Activated CD8-positive, alpha-beta memory T cell treated with anti-CD3 and anti-CD28 coated beads, Interleukin-2, amount 10 ng/mL, durations not matched to agents 7 days and 5 days (primary cell): Measurements from ENCODE around the gene ASTN1. TPM values are rescaled to one million over a fixed set of nuclear protein-coding genes. Genes with fewer than 3 reads are reported as not detected.

ENCODE experiments used
- ATAC-seq: fragments of 150-1000 bp; cut with Tn5 transposase; one replicate; pipeline ENCODE4 v1.10.0; 2021; ENCODE audit warnings: moderate library complexity
- CTCF ChIA-PET: fragments of 350-600 bp; sonication (Branson Sonifier 250); formaldehyde crosslinking; loops from one replicate; lab custom pipeline; 2021; ENCODE audit warnings: antibody characterized with exemption; lab: Charles Lee
- DNase-seq: peaks from one replicate; pipeline ENCODE4 v3.0.0-alpha.2; 2020
- H3K27ac Mint-ChIP-seq: one replicate; pipeline ENCODE4 v1.8.0; 2021; ENCODE audit warnings: mild to moderate bottlenecking, mixed read lengths
- H3K27me3 Mint-ChIP-seq: one replicate; pipeline ENCODE4 v1.8.0; 2021; ENCODE audit warnings: mixed read lengths
- H3K36me3 Mint-ChIP-seq: one replicate; pipeline ENCODE4 v1.8.0; 2021; ENCODE audit warnings: mild to moderate bottlenecking, mixed read lengths
- H3K4me1 Mint-ChIP-seq: one replicate; pipeline ENCODE4 v1.8.0; 2021; ENCODE audit warnings: mixed read lengths
- H3K4me3 Mint-ChIP-seq: one replicate; pipeline ENCODE4 v1.8.0; 2021; ENCODE audit warnings: mild to moderate bottlenecking, moderate library complexity, mixed read lengths
- H3K9me3 Mint-ChIP-seq: one replicate; pipeline ENCODE4 v1.8.0; 2022; ENCODE audit warnings: low read depth, mixed read lengths
- total RNA-seq, 2 experiments: library from RNA; stranded (reverse); gene quantifications; one replicate each; pipeline ENCODE4 v1.2.3, GENCODE V29; 2021

ASTN1 gene
- total RNA-seq, 2 experiments from 2014 or later = not detected

DNA sequence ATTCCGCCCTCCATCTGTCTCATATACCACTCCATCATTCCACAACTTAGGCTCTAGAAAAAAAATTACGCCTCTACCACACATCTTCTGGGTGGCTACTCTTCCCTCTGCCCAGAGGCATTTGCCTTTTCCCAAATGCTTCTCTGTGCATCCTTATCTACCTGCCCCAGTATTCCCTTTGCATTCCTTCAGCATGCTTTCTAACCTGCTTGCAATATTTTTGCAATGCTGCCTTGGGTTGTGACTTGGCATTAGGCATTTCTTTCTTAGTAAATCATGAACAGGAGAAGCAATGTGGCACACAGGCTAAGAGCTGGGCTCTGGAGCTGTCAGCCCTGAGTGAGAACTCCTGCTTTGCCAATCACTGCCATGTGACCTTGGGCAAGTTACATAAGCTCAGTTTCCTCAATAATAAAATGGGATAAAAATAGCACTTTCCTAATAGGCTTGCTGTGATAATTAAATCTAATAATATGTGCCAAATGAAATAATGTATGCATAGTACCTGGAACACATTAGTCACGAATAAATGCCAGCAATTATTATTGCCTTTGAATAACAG lies 276.0 kb downstream of the ASTN1 start:
- no peak for ATAC-seq

DNA sequence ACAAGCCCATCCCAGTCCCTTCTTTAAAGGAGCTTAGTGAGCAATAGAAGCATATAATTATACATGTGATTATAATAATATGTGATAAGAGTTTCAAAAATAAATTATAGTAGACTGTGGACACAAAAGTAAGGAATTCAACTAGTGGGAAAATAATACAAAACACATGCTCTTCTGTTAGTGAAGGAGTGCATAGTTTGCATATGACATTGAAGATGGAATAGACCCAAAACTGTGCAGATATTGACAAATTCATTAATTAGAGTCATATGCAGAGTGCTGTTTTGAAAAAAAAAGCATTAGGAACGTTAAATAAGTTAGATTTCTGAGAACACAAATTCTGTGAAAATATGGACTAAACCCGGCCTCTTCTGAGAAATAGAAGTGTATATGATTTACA lies 278.8 kb downstream of the ASTN1 start:
- Mint-ChIP-seq H3K27me3 (no peaks in the 10 kb centered on the region), H3K9me3 (no peaks in the 10 kb centered on the region), H3K36me3 (no peaks in the 10 kb centered on the region), H3K27ac (no peak overlapping the region), H3K4me3 (no peak overlapping the region), H3K4me1 (no peaks in the 10 kb centered on the region)
- CTCF ChIA-PET = no interaction called here
- no peak for DNase-seq
- ATAC-seq = no peak

More for the DNA sequence above, 276.0 kb downstream of the ASTN1 start:
- no peak for DNase-seq
- Mint-ChIP-seq H3K4me3 (no peak overlapping the region), H3K27ac (no peak overlapping the region), H3K4me1 (no peaks in the 10 kb centered on the region), H3K36me3 (no peaks in the 10 kb centered on the region), H3K9me3 (no peaks in the 10 kb centered on the region), H3K27me3 (no peaks in the 10 kb centered on the region)
- CTCF ChIA-PET = no interaction called here

- Mint-ChIP-seq H3K4me1 (no peaks in the 10 kb centered on the region), H3K36me3 (no peaks in the 10 kb centered on the region), H3K9me3 (no peaks in the 10 kb centered on the region), H3K27ac (no peak overlapping the region), H3K27me3 (no peaks in the 10 kb centered on the region), H3K4me3 (no peak overlapping the region)
- ATAC-seq (no peak), DNase-seq (no peak)
- CTCF ChIA-PET = no interaction called here
Measured at GRCh38 chr1:176885341-176885740, 279.2 kb downstream of the ASTN1 start.

- no peaks in the 10 kb centered on the region for H3K9me3 Mint-ChIP-seq
- no peaks in the 10 kb centered on the region for H3K36me3 Mint-ChIP-seq
- H3K4me1 Mint-ChIP-seq = no peaks in the 10 kb centered on the region
- H3K4me3 Mint-ChIP-seq = no peak overlapping the region
- no peaks in the 10 kb centered on the region for H3K27me3 Mint-ChIP-seq
- DNase-seq (no peak), ATAC-seq (no peak)
- CTCF ChIA-PET = no interaction called here
- H3K27ac Mint-ChIP-seq = no peak overlapping the region
Measured at GRCh38 chr1:176884911-176885310, 279.6 kb downstream of the ASTN1 start.

- H3K36me3 Mint-ChIP-seq = no peaks in the 10 kb centered on the region
- no peaks in the 10 kb centered on the region for H3K9me3 Mint-ChIP-seq
- H3K27ac Mint-ChIP-seq = no peak overlapping the region
- no peaks in the 10 kb centered on the region for H3K27me3 Mint-ChIP-seq
- no peaks in the 10 kb centered on the region for H3K4me1 Mint-ChIP-seq
- no peak for ATAC-seq
- CTCF ChIA-PET = no interaction called here
- H3K4me3 Mint-ChIP-seq = no peak overlapping the region
- DNase-seq = no peak
Measured at GRCh38 chr1:176884286-176884685, 280.2 kb downstream of the ASTN1 start.

GRCh38 chr1:176880955-176881595 lies 283.4 kb downstream of the ASTN1 start:
- CTCF ChIA-PET = interaction anchor here (0.8 to 2.2 kb wide), 3 partner anchors 14 to 509 kb away, joined by 3 to 11 read pairs (median 3); no protein-coding TSS in a partner anchor
- Mint-ChIP-seq H3K27ac (no peak overlapping the region), H3K4me3 (no peak overlapping the region), H3K9me3 (no peaks in the 10 kb centered on the region), H3K36me3 (no peaks in the 10 kb centered on the region), H3K27me3 (no peaks in the 10 kb centered on the region), H3K4me1 (no peaks in the 10 kb centered on the region)
- DNase-seq = peak; percentile 50
- no peak for ATAC-seq

- no peaks in the 10 kb centered on the region for H3K27me3 Mint-ChIP-seq
- H3K4me3 Mint-ChIP-seq = no peak overlapping the region
- H3K27ac Mint-ChIP-seq = no peak overlapping the region
- no peak for DNase-seq
- no peaks in the 10 kb centered on the region for H3K9me3 Mint-ChIP-seq
- no peak for ATAC-seq
- CTCF ChIA-PET = interaction anchor here (0.8 to 2.2 kb wide), 4 partner anchors 15 to 507 kb away, joined by 3 to 11 read pairs (median 3); no protein-coding TSS in a partner anchor
- no peaks in the 10 kb centered on the region for H3K36me3 Mint-ChIP-seq
- H3K4me1 Mint-ChIP-seq = no peaks in the 10 kb centered on the region
Measured at GRCh38 chr1:176879784-176880620, 284.5 kb downstream of the ASTN1 start.

- H3K27ac Mint-ChIP-seq = no peak overlapping the region
- DNase-seq (no peak), ATAC-seq (no peak)
- H3K4me1 Mint-ChIP-seq = no peaks in the 10 kb centered on the region
- H3K27me3 Mint-ChIP-seq = no peaks in the 10 kb centered on the region
- CTCF ChIA-PET = interaction anchor here (2.2 kb wide), 1 partner anchor 319 kb away, joined by 11 read pairs; no protein-coding TSS in a partner anchor
- H3K4me3 Mint-ChIP-seq = no peak overlapping the region
- no peaks in the 10 kb centered on the region for H3K9me3 Mint-ChIP-seq
- H3K36me3 Mint-ChIP-seq = no peaks in the 10 kb centered on the region
Measured at GRCh38 chr1:176878750-176879536, 285.6 kb downstream of the ASTN1 start.

DNA sequence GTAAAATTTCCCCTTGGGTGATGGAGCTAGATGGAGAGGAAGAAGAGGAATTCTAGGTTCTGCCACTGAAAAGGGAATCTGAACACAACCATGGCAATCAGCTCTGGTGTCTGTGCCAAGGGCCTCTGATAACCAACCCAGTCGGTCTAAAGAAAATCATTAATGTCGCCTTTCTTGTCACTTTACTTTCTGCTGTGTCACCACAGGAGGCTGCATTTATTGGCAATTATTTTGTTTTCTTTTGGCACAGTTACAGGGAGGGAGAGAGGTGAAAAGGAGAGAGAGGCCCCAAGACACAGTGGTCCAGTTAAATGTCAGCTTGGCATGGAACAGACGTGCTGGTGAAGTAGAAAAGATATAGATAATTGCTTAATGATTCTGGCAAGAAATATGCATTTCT lies 287.0 kb downstream of the ASTN1 start:
- Mint-ChIP-seq H3K9me3 (no peaks in the 10 kb centered on the region), H3K36me3 (no peaks in the 10 kb centered on the region), H3K27ac (no peak overlapping the region), H3K4me3 (no peak overlapping the region), H3K4me1 (no peaks in the 10 kb centered on the region), H3K27me3 (no peaks in the 10 kb centered on the region)
- no peak for ATAC-seq
- CTCF ChIA-PET = no interaction called here
- no peak for DNase-seq

- H3K36me3 Mint-ChIP-seq = no peaks in the 10 kb centered on the region
- H3K9me3 Mint-ChIP-seq = no peaks in the 10 kb centered on the region
- CTCF ChIA-PET = no interaction called here
- H3K27ac Mint-ChIP-seq = no peak overlapping the region
- no peaks in the 10 kb centered on the region for H3K27me3 Mint-ChIP-seq
- ATAC-seq = no peak
- no peaks in the 10 kb centered on the region for H3K4me1 Mint-ChIP-seq
- H3K4me3 Mint-ChIP-seq = no peak overlapping the region
- DNase-seq = no peak
Measured at GRCh38 chr1:176876966-176877515, 287.5 kb downstream of the ASTN1 start.

DNA sequence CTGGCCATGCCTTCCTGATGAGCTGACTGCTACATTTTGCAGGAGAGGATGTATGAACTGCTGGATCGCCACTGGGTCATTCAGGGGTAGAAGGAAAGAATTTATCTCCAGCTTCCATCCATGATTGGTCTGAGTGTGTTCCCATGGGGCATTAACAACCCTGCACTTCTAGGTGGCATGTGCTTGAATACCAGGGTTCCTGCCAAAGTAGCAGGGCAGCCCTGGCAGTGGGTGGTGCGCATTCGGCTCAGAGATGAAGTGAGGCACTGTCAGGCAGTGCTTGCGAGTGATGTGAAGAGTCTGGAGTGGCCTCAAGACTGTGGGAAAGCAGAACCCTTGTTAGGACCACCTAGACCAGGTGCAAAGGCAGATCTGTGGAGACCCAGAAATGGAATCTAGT lies 294.9 kb downstream of the ASTN1 start:
- CTCF ChIA-PET = no interaction called here

GRCh38 chr1:176866011-176866714 lies 298.3 kb downstream of the ASTN1 start:
- H3K36me3 Mint-ChIP-seq = no peaks in the 10 kb centered on the region
- DNase-seq (no peak), ATAC-seq (no peak)
- peaks cover 3% of the 10 kb centered on the region for H3K9me3 Mint-ChIP-seq
- no peaks in the 10 kb centered on the region for H3K4me1 Mint-ChIP-seq
- H3K27me3 Mint-ChIP-seq = no peaks in the 10 kb centered on the region
- H3K27ac Mint-ChIP-seq = no peak overlapping the region
- CTCF ChIA-PET = no interaction called here
- H3K4me3 Mint-ChIP-seq = no peak overlapping the region

More for the DNA sequence above, 294.9 kb downstream of the ASTN1 start:
- Mint-ChIP-seq H3K27ac (no peak overlapping the region), H3K4me3 (no peak overlapping the region), H3K9me3 (no peaks in the 10 kb centered on the region), H3K27me3 (no peaks in the 10 kb centered on the region), H3K4me1 (no peaks in the 10 kb centered on the region), H3K36me3 (no peaks in the 10 kb centered on the region)
- ATAC-seq (no peak), DNase-seq (no peak)
